Activated CD8-positive, alpha-beta memory T cell treated with anti-CD3 and anti-CD28 coated beads for 1 hour (primary cell): ENCODE measurements around the gene RRBP1.

Experiments used
- DNase-seq, 2 donors: peaks; one replicate each; pipeline ENCODE4 v3.0.0-alpha.2; 2020; ENCODE audit warnings: low read depth in 1 of 2; ENCODE audit errors: extremely low read depth in 1 of 2

The RRBP1 gene

GRCh38 chr20:17637413-17637780 lies 44.6 kb downstream of the RRBP1 start:
- no peak for DNase-seq

- DNase-seq, result no peak
These were observed 45.3 kb downstream of the RRBP1 start for GRCh38 chr20:17636523-17637412.

- no peak for DNase-seq
These were observed 46.5 kb downstream of the RRBP1 start for GRCh38 chr20:17635332-17636244.

GRCh38 chr20:17634661-17635331 lies 47.2 kb downstream of the RRBP1 start:
- no peak for DNase-seq

- no peak for DNase-seq
These were observed 48.1 kb downstream of the RRBP1 start for GRCh38 chr20:17633850-17634500.

- DNase-seq, result no peak
These were observed 48.7 kb downstream of the RRBP1 start for GRCh38 chr20:17633221-17633849.

- DNase-seq, result no peak
These were observed 50.3 kb downstream of the RRBP1 start for GRCh38 chr20:17631576-17632319.

GRCh38 chr20:17630806-17631195 lies 51.2 kb downstream of the RRBP1 start:
- no peak for DNase-seq

- no peak for DNase-seq
These were observed 51.8 kb downstream of the RRBP1 start for GRCh38 chr20:17630151-17630805.

- DNase-seq, result no peak
These were observed 52.4 kb downstream of the RRBP1 start for GRCh38 chr20:17629678-17630089.

- DNase-seq, result no peak
These were observed 53.0 kb downstream of the RRBP1 start for GRCh38 chr20:17629025-17629424.

- DNase-seq, result no peak
These were observed 53.8 kb downstream of the RRBP1 start for GRCh38 chr20:17628101-17628841.

GRCh38 chr20:17627101-17627955 lies 54.7 kb downstream of the RRBP1 start:
- no peak for DNase-seq

- DNase-seq, result no peak
These were observed 55.6 kb downstream of the RRBP1 start for GRCh38 chr20:17626217-17627007.

- DNase-seq, result no peak
These were observed 56.6 kb downstream of the RRBP1 start for GRCh38 chr20:17625246-17626051.
